NK-92 (cell line): ENCODE results near the gene FAH.

ENCODE experiments used
- DNase-seq: peaks from one replicate; lab custom pipeline; 2025; ENCODE audit not compliant: unreplicated experiment; lab: John Stamatoyannopoulos, UW

Gene FAH

GRCh38 chr15:80231371-80231770 lies 78.6 kb downstream of the FAH start:
- no peak for DNase-seq

DNA sequence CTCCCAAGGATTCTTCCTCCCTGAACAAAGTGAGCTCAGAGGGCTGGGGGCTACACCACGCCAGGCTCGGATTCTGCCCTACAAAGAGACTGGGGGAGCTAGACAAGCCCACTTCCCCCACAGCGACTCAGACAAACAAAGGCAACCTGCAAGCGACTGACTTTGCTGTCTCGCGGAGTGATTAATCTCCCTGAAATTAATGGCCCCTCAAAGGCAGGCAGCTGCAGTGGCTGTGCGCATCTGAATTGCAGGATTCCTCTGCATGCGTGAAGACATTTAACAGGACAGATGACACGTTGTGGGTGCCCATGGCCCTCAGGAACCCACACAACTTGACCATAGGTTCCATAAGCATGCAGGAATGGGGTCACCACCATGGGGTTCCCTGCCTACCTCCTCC lies 80.8 kb downstream of the FAH start:
- DNase-seq = no peak

DNA sequence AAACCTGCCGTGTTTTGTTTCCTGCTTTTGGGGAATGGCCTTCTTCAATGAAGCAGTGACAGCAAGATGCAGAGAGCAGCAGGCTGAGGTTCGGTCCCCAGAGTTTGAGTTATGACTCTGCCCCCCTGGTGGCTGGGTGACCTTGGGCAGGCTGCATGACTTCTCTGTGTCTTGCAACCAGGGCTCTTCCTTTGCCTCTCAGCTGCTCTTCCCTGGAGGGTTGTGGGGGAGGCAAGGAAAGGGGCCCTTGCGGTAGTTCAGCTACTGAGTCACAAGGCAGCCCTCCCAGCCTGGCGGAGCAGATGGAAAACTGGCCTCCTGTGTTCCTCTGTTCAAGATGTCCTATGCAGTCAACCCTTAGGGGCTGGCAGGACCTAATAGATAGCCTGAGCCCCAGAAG lies 82.1 kb downstream of the FAH start:
- no peak for DNase-seq
